T-helper 1 cell treated with Interleukin-12 subunit alpha and Interleukin-12 subunit beta and Interleukin-4 antibody, amounts not matched to agents 30 ng/mL and 1 ng/mL, for 36 hours (primary cell): Measurements from ENCODE around the gene DNM3. TPM values are rescaled to one million over a fixed set of nuclear protein-coding genes. Genes with fewer than 3 reads are reported as not detected.

Experiments
- intact Hi-C: fragments of 100-400 bp; cut with micrococcal nuclease; formaldehyde crosslinking; loops from one replicate; pipeline ENCODE4 v1.15.1; 2024
- total RNA-seq: library from RNA; stranded (reverse); gene quantifications from 2 replicates; pipeline ENCODE4 v1.2.3, GENCODE V29; 2022

Gene DNM3
- 1.2 and 1.8 TPM in 2 replicates for total RNA-seq

GRCh38 chr1:171841050-171841910 is at the start of gene DNM3:
Gene DNM3, plus strand, starts transcription at chr1:171841498. Its CDS starts 159 bp downstream, at chr1:171841657.
- intact Hi-C loops = loop anchor here (1.0 to 5.0 kb wide), 16 partner anchors 24 to 1949 kb away; partner anchors contain the start of genes FMO4, METTL13, PIGC and PRDX6

DNA sequence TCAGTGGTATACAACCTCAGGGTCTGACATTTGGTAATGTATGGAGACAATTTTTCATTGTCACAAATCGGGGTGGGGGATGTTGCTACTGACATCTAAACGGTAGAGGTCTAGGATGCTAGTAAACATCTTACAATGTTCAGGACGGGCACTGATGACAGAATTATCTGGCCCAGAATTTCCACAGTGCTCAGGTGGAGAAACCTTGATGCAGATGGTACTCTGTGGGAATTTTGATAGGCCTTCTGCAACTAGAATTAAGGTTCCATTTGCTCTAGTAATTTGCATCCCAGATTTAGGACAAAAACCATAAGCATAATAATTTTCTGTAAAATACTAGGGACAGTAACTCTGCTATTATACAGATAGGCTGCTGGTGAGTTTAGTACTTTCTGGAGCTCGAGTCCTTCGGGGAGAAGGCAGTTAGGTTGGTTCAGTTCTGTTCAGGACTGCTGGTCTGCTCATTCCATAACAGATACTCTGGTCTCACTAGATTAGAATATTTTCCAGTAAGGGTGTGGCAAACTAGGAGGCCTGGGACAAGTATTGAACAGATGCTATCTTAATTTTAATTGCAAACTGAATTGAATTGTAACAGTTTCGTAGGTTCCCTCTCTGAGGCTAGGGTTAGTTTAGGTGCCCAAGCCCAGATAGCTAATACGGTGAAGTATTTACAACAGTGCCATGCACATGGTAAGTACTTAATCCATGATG is 48.5 kb upstream of the DNM3 start:
- intact Hi-C loops = no loop called here

DNA sequence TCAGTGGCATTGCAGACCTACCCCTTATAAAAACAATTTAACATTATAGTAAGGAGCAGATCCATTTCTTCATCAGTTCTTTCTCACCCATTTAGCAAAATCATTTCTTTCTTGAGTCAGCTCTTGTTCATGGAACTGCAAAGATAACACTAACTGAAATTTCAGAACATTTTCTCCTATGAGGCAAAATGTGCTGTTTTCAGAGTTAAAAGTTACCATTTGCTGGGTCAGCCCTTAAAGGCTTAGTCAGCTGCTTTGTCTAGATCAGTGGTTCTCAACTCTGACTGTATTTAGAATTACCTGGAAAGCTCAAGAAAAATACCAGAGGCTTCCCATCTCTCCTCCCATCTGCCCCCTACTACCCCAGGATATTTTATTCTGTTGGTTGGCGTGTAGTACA is 47.7 kb upstream of the DNM3 start:
- intact Hi-C loops = loop anchor here (1.0 kb wide), 1 partner anchor 12 kb away; the partner anchor contains the start of gene METTL13

- intact Hi-C loops = loop anchor here (1.0 kb wide), 1 partner anchor 13 kb away; the partner anchor contains the start of gene METTL13
These were observed 47.2 kb upstream of the DNM3 start for GRCh38 chr1:171794085-171794484.

GRCh38 chr1:171796592-171796991 is 44.7 kb upstream of the DNM3 start:
- intact Hi-C loops = no loop called here

DNA sequence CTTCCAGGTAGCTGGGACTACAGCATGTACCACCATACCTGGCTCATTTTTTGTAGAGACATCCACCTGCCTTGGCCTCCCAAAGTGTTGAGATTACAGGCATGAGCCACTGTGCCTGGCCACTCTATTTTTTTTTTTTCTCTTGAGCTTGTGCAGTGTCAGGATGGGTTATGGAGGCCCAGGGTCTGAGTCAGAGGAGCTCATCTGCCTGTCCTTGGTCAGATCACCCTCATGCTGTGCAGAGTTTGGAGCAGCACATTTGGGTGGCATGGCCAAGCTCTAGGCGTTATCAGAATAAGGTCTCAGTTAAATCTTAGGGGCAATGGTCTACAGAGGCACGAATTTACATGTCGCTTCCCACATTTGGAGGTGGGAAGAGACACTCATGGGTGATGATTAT is 43.0 kb upstream of the DNM3 start:
- intact Hi-C loops = no loop called here

DNA sequence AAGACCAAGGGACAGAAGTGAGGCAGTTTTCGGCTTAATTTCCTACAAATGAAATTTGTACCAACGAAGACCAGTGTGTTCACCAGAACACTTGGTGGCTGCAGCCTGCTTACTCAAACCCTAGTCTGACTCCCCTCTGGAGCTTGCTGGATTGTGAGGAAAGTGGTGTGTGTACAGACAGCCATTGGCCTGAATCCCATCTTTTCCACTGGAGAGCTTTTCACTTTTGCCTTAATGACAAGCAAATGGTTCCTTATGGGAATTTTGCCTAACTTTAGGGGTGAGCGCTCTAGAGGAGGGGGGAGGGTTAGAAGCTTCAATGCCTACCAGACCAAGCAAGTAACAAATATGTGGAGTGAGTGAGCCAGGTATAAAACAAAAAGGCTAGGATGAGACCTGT is 42.5 kb upstream of the DNM3 start:
- intact Hi-C loops = no loop called here

- intact Hi-C loops = no loop called here
These were observed 42.1 kb upstream of the DNM3 start for GRCh38 chr1:171799166-171799565.

GRCh38 chr1:171799698-171800097 is 41.6 kb upstream of the DNM3 start:
- intact Hi-C loops = loop anchor here (2.0 kb wide), 1 partner anchor 41 kb away; the partner anchor contains the start of gene DNM3

DNA sequence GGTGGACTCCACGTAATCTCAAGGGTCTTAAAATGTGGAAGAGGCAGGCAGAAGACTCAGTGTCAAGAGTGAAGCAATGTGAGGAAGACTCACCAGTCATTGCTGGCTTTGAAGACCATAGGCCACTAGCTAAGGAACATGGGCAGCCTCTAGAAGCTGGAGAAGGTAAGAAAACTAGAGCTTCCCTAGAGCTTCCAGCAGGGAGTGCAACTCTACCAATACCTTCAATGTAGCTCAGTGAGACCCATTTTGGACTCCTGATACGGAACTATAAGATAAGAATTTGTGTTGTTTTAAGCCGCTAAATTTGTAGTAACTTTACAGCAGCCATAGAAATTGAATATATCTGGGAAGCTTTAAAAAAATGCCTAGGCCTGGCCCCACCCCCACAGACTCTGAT is 41.0 kb upstream of the DNM3 start:
- intact Hi-C loops = loop anchor here (2.0 kb wide), 1 partner anchor 40 kb away; the partner anchor contains the start of gene DNM3

DNA sequence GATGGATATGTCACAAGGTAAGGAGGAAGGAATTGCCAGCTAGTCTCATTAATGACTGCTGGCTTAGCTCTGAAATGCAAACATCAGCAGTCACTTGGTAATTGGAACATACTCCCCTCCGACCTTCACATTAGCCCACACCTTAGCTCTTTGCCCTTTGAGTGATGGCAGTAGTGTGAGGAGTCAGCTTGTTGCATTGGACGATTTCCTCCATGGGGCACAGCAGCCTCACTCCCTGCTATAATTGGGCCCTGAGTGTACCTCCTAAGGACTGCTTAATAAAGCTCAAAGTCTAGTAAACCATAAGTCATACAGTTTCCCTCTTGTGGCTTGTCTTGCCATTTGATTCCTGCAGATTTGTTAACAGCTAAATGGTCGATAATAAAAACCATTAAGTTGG is 40.4 kb upstream of the DNM3 start:
- intact Hi-C loops = loop anchor here (1.0 to 2.0 kb wide), 4 partner anchors 40 to 643 kb away; partner anchors contain the start of genes DNM3 and PIGC

GRCh38 chr1:171801487-171801891 is 39.8 kb upstream of the DNM3 start:
- intact Hi-C loops = loop anchor here (1.0 to 2.0 kb wide), 4 partner anchors 39 to 643 kb away; partner anchors contain the start of genes DNM3 and PIGC

GRCh38 chr1:171802207-171802606 is 39.1 kb upstream of the DNM3 start:
- intact Hi-C loops = no loop called here

GRCh38 chr1:171803045-171803444 is 38.3 kb upstream of the DNM3 start:
- intact Hi-C loops = no loop called here

- intact Hi-C loops = no loop called here
These were observed 37.8 kb upstream of the DNM3 start for GRCh38 chr1:171803461-171804022.

DNA sequence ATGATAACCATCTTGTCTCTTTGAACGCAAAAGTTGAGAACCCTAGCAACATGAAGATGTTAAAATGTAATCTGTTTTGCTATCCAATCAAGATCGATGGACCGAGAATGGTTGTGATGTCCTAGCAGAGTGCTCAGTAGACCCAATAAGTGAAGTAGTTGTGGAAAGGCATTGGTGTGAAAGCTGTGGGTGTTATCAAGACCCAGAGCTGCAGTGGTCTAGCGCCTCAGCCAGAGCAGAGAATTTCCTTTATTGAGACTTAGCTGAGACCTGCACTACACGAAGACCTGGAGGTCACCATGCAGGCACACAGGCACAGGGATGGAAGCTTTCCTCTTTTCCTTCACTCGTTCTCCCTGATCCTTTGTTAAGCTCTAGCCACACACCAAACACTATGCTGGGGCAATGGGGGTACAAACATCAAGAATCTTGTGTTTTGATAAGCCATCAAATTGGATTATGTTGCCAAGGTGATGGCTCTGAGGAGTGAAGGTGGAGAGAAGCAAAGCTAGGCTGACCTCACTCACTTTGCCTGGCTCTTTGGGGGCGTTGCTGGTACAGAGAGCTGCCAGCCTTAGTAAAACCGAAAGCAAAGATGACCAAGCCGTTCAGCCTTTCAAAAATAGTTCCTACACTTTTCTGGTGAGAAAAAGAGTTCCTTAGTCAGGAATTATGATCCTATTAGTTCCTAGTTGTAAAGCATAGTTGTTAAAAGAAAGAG is 35.7 kb upstream of the DNM3 start:
- intact Hi-C loops = no loop called here

DNA sequence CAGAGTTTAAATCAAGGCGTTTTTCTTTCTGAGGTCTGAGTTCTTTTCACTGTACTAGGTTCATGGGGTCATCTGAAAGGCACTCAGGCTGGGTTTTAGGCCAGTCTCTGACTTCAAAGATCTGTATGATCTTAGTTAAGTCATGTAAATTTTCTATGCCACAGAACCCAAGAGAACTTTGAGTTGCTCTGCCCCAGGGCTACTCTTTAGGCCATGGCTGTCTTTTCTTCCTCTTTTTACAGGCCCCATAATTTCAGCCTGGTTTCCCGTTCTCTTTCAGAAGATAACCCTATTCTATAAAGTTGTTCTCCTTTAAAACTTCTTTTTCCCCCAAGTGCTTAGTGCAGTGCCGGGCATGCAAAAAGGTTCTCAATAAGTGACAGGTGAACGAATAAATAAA is 33.7 kb upstream of the DNM3 start:
- intact Hi-C loops = no loop called here

DNA sequence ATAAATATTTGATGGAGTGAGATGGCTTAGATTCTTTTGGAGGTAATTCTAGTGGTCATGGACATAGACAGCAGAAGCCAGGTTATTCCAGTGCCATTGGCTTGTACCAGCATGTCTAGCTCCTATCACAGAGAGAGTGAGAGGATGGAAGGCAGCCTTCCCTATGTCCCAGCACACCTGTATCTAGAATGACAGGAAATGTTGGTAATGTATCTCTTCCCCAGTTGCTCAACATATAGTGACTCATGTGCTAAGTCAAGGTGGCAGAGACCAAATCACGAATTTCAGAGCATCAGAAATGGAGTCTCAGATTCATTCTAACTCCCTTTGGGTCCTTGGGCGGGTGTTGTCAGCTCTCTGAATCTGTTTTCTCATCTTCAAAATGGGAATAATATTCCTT is 31.5 kb upstream of the DNM3 start:
- intact Hi-C loops = no loop called here

- intact Hi-C loops = no loop called here
These were observed 29.6 kb upstream of the DNM3 start for GRCh38 chr1:171811672-171812071.

DNA sequence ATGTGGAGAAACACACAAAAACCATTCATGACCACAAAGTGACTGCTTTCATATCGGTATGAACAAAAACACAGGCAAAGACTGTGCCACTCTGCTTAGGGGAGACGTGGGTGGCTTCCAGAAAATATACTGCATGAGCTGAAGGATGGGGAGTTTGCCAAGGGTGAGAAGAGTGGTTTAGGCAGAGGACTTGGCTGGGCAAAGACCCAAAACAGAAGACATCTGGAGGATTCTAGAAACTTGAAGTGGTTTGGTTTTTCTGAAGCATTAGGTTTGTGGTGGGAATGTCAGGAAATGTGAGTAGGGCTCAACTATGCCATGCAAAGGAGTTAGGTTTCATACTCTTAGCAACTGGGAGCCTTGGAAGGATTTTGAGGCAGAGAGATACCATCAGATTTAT is 26.6 kb upstream of the DNM3 start:
- intact Hi-C loops = no loop called here

GRCh38 chr1:171816300-171816901 is 24.9 kb upstream of the DNM3 start:
- intact Hi-C loops = no loop called here
